HepG2 (cell line): Measurements from ENCODE around the gene UTP15. TPM values are rescaled to one million over a fixed set of nuclear protein-coding genes. Genes with fewer than 3 reads are reported as not detected.

ENCODE experiments used
- ATM ChIP-seq: fragments of 450-650 bp; IDR thresholded peaks from 2 replicates; pipeline ENCODE4 v1.7.1; 2017; ENCODE audit warnings: mild to moderate bottlenecking, borderline replicate concordance
- BRCA1 ChIP-seq: sonication (generic); formaldehyde crosslinking; IDR thresholded peaks from 2 replicates; pipeline ENCODE4 v1.4.0; 2020; ENCODE audit warnings: missing genetic modification reagents
- CREM ChIP-seq, 2 experiments: sonication (generic) in 1 of 2; formaldehyde crosslinking in 1 of 2; IDR thresholded peaks; 2 replicates each; pipeline versions ENCODE4 v1.4.0 to v1.6.1; 2016 to 2020; ENCODE audit warnings: antibody characterized with exemption in 1 of 2, mild to moderate bottlenecking in 1 of 2, missing genetic modification reagents in 1 of 2
- ETS1 ChIP-seq: sonication (generic); formaldehyde crosslinking; IDR thresholded peaks from 2 replicates; pipeline ENCODE4 v1.4.0; 2020; ENCODE audit warnings: missing genetic modification reagents
- GLMP ChIP-seq: sonication (generic); formaldehyde crosslinking; IDR thresholded peaks from 2 replicates; pipeline ENCODE4 v1.9.0; 2021; ENCODE audit warnings: missing genetic modification reagents, mild to moderate bottlenecking, borderline replicate concordance
- MTF2 ChIP-seq: sonication (generic); formaldehyde crosslinking; IDR thresholded peaks from 2 replicates; pipeline ENCODE4 v1.5.0; 2020; ENCODE audit warnings: missing genetic modification reagents, borderline replicate concordance
- NR0B2 ChIP-seq: sonication (generic); formaldehyde crosslinking; IDR thresholded peaks from 2 replicates; pipeline ENCODE4 v1.4.0; 2020; ENCODE audit warnings: mild to moderate bottlenecking, missing genetic modification reagents
- REPIN1 ChIP-seq: sonication (generic); formaldehyde crosslinking; IDR thresholded peaks from 2 replicates; pipeline ENCODE4 v1.8.0; 2022; ENCODE audit warnings: missing genetic modification reagents, low read depth, mild to moderate bottlenecking, borderline replicate concordance
- RFX3 ChIP-seq: IDR thresholded peaks from 2 replicates; pipeline ENCODE4 v1.6.1; 2016; ENCODE audit warnings: missing biosample characterization, missing genetic modification reagents
- SRSF4 ChIP-seq: fragments of 200-400 bp; formaldehyde crosslinking; IDR thresholded peaks from one replicate; pipeline ENCODE4 v1.6.1; 2018; ENCODE audit warnings: mild to moderate bottlenecking, low read depth, low read length, moderate library complexity; ENCODE audit not compliant: poor library complexity, severe bottlenecking
- ZNF10 ChIP-seq: sonication (generic); formaldehyde crosslinking; IDR thresholded peaks from 2 replicates; pipeline ENCODE4 v1.4.0; 2020; ENCODE audit warnings: mild to moderate bottlenecking, low read depth, missing genetic modification reagents, borderline replicate concordance
- ZNF292 ChIP-seq: sonication (generic); formaldehyde crosslinking; IDR thresholded peaks from 2 replicates; pipeline ENCODE4 v1.8.1; 2022; ENCODE audit warnings: mild to moderate bottlenecking, low read depth, missing genetic modification reagents, borderline replicate concordance
- ZNF407 ChIP-seq: sonication (generic); formaldehyde crosslinking; IDR thresholded peaks from one replicate; pipeline ENCODE4 v1.5.1; 2020; ENCODE audit warnings: mild to moderate bottlenecking, missing genetic modification reagents; ENCODE audit errors: not compliant biosample characterization
- ZNF530 ChIP-seq: sonication (generic); formaldehyde crosslinking; IDR thresholded peaks from 2 replicates; pipeline ENCODE4 v1.5.0; 2020; ENCODE audit warnings: low read depth, mild to moderate bottlenecking, missing genetic modification reagents
- ZNF891 ChIP-seq: sonication (generic); formaldehyde crosslinking; IDR thresholded peaks from 2 replicates; pipeline ENCODE4 v1.5.0; 2020; ENCODE audit warnings: mild to moderate bottlenecking, missing genetic modification reagents
- polyA plus RNA-seq, 8 experiments: library from polyadenylated mRNA; depleted of rRNA in 3 of 8; stranded (reverse) in 7 of 8; unstranded in 1 of 8; fragments of >200 nt; fragmentation: Illumina TruSeq in 4 of 8; extraction: Trizol in 4 of 8; gene quantifications; 2 replicates each; pipeline versions ENCODE4 v1.2.1 to v1.2.3, GENCODE V29; 2011 to 2016; ENCODE audit warnings: low read depth in 4 of 8, missing spikeins in 1 of 8, mixed read lengths in 1 of 8; ENCODE audit not compliant: insufficient read depth in 1 of 8
- total RNA-seq, 5 experiments: library from RNA; depleted of rRNA; stranded (reverse); fragments of >200 nt; fragmentation: Illumina TruSeq; extraction: Trizol; gene quantifications; 2 replicates each; pipeline ENCODE4 v1.2.3, GENCODE V29; 2016; ENCODE audit warnings: low read depth in 1 of 5
- TF ChIP-seq, protein P1 (sequence below): sonication (generic); formaldehyde crosslinking; IDR thresholded peaks from 2 replicates; pipeline ENCODE4 v1.4.0; 2020; ENCODE audit warnings: low read depth, mild to moderate bottlenecking, missing genetic modification reagents

UTP15 gene
- total and polyA plus RNA-seq, 2 of the 13 experiments (the other 11 are each of a cell fraction or from before 2014, with no cell fraction given), result 7.3 to 35.8 TPM

GRCh38 chr5:73565139-73565968 is at the start of gene UTP15, which contains the start of gene ANKRA2 (continued):
- TF ChIP-seq ZNF407 (CRISPR knock-in tag) (no peak), ZNF292 (CRISPR knock-in tag) (no peak), MTF2 (CRISPR knock-in tag) (no peak), REPIN1 (CRISPR knock-in tag) (peak; percentile 14; the same call in 1 of the 2 replicates), ZNF10 (no peak), ZNF891 (CRISPR knock-in tag) (no peak), GLMP (CRISPR knock-in tag) (no peak), CREM (IDR thresholded peaks at IDR 0.05) (peak; percentile 98), CREM (CRISPR knock-in tag; IDR thresholded peaks at IDR 0.05) (peak; percentile 78), RFX3 (CRISPR knock-in tag) (no peak), ETS1 (no peak), ATM (no peak), BRCA1 (CRISPR knock-in tag) (no peak), SRSF4 (no peak), ZNF530 (CRISPR knock-in tag) (no peak), NR0B2 (peak; percentile 83; the same call in 1 of the 2 replicates)
- TF ChIP-seq, protein P1, sequence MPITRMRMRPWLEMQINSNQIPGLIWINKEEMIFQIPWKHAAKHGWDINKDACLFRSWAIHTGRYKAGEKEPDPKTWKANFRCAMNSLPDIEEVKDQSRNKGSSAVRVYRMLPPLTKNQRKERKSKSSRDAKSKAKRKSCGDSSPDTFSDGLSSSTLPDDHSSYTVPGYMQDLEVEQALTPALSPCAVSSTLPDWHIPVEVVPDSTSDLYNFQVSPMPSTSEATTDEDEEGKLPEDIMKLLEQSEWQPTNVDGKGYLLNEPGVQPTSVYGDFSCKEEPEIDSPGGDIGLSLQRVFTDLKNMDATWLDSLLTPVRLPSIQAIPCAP (CRISPR knock-in tag), result no peak
